HepG2 (cell line): ENCODE measurements around the gene AQP11.

Experiments used
- ARNT ChIP-seq: fragments of 450-650 bp; IDR thresholded peaks from 2 replicates; pipeline ENCODE4 v1.6.1; 2017
- FOXC1 ChIP-seq: sonication (generic); formaldehyde crosslinking; IDR thresholded peaks from 2 replicates; pipeline ENCODE4 v1.8.0; 2022; ENCODE audit warnings: mild to moderate bottlenecking, missing genetic modification reagents, borderline replicate concordance
- GABPA ChIP-seq, 2 experiments: IDR thresholded peaks; 2 replicates each; pipeline ENCODE4 v1.6.1; 2011 to 2016; ENCODE audit warnings: low read depth in 2 of 2, low read length in 1 of 2, missing biosample characterization in 1 of 2, missing genetic modification characterization in 1 of 2
- HDAC6 ChIP-seq: fragments of 200-600 bp; sonication (generic); IDR thresholded peaks from 2 replicates; pipeline ENCODE4 v1.7.0; 2017; ENCODE audit warnings: mild to moderate bottlenecking, antibody characterized with exemption, low read length, low read depth
- TBL1XR1 ChIP-seq: fragments of 150-350 bp; IDR thresholded peaks from 2 replicates; pipeline ENCODE4 v1.6.1; 2014; ENCODE audit warnings: borderline replicate concordance, low read length; ENCODE audit not compliant: partially characterized antibody
- ZBTB21 ChIP-seq: sonication (generic); formaldehyde crosslinking; IDR thresholded peaks from 2 replicates; pipeline ENCODE4 v1.4.0; 2020; ENCODE audit warnings: missing genetic modification reagents
- TF ChIP-seq, protein P1 (sequence below): sonication (generic); formaldehyde crosslinking; IDR thresholded peaks from 2 replicates; pipeline ENCODE4 v1.5.0; 2020; ENCODE audit warnings: missing genetic modification reagents
- TF ChIP-seq, protein P2 (sequence below): sonication (generic); formaldehyde crosslinking; IDR thresholded peaks from 2 replicates; pipeline ENCODE4 v1.4.0; 2020; ENCODE audit warnings: missing genetic modification reagents
- TF ChIP-seq, protein P3 (sequence below): sonication (generic); formaldehyde crosslinking; IDR thresholded peaks from 2 replicates; pipeline ENCODE4 v1.4.0; 2020; ENCODE audit warnings: mild to moderate bottlenecking, missing genetic modification reagents

DNA sequence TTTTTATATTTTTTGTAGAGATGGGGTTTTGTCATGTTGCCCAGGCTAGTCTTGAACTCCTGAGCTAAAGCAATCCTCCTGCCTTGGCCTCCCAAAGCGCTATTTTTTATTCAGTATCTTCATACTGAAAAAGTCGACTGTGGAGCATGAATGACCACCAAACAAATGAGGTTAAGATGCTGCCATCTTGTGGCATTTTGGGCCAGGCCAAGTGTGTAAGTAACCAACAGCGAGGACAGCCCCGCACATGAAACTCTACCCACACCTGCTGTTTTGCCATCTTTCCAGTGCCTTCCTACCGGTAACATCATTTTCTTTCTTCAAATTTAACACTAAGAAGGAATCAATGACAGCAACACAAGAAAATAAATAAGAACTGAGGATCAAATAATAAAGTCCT lies 32.2 kb upstream of the AQP11 start:
- TF ChIP-seq, protein P1, sequence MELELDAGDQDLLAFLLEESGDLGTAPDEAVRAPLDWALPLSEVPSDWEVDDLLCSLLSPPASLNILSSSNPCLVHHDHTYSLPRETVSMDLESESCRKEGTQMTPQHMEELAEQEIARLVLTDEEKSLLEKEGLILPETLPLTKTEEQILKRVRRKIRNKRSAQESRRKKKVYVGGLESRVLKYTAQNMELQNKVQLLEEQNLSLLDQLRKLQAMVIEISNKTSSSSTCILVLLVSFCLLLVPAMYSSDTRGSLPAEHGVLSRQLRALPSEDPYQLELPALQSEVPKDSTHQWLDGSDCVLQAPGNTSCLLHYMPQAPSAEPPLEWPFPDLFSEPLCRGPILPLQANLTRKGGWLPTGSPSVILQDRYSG (CRISPR knock-in tag): no peak
- TF ChIP-seq ZBTB21 (CRISPR knock-in tag) (no peak), FOXC1 (CRISPR knock-in tag) (no peak), HDAC6 (no peak), GABPA (IDR thresholded peaks at IDR 0.05; ENCODE audit: low read depth, low read length) (no peak), GABPA (CRISPR knock-in tag; IDR thresholded peaks at IDR 0.05; ENCODE audit: low read depth) (no peak), TBL1XR1 (no peak), ARNT (no peak)
- TF ChIP-seq, protein P2, sequence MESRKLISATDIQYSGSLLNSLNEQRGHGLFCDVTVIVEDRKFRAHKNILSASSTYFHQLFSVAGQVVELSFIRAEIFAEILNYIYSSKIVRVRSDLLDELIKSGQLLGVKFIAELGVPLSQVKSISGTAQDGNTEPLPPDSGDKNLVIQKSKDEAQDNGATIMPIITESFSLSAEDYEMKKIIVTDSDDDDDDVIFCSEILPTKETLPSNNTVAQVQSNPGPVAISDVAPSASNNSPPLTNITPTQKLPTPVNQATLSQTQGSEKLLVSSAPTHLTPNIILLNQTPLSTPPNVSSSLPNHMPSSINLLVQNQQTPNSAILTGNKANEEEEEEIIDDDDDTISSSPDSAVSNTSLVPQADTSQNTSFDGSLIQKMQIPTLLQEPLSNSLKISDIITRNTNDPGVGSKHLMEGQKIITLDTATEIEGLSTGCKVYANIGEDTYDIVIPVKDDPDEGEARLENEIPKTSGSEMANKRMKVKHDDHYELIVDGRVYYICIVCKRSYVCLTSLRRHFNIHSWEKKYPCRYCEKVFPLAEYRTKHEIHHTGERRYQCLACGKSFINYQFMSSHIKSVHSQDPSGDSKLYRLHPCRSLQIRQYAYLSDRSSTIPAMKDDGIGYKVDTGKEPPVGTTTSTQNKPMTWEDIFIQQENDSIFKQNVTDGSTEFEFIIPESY: no peak
- TF ChIP-seq, protein P3, sequence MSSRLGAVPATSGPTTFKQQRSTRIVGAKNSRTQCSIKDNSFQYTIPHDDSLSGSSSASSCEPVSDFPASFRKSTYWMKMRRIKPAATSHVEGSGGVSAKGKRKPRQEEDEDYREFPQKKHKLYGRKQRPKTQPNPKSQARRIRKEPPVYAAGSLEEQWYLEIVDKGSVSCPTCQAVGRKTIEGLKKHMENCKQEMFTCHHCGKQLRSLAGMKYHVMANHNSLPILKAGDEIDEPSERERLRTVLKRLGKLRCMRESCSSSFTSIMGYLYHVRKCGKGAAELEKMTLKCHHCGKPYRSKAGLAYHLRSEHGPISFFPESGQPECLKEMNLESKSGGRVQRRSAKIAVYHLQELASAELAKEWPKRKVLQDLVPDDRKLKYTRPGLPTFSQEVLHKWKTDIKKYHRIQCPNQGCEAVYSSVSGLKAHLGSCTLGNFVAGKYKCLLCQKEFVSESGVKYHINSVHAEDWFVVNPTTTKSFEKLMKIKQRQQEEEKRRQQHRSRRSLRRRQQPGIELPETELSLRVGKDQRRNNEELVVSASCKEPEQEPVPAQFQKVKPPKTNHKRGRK (CRISPR knock-in tag): no peak
